ENCODE data around the gene CNIH4. TPM values are rescaled to one million over a fixed set of nuclear protein-coding genes. Genes with fewer than 3 reads are reported as not detected.
A peak's percentile ranks its signal among the peaks of the same experiment; 100 is the strongest.
"Not testable (repeated sequence)": the region's sequence is repeated elsewhere in the genome, so short reads cannot be mapped to it uniquely, and the experiment has no call there.

The CNIH4 gene
- polyA plus RNA-seq, 1 donor from 2014 or later, result 53.2 TPM

DNA sequence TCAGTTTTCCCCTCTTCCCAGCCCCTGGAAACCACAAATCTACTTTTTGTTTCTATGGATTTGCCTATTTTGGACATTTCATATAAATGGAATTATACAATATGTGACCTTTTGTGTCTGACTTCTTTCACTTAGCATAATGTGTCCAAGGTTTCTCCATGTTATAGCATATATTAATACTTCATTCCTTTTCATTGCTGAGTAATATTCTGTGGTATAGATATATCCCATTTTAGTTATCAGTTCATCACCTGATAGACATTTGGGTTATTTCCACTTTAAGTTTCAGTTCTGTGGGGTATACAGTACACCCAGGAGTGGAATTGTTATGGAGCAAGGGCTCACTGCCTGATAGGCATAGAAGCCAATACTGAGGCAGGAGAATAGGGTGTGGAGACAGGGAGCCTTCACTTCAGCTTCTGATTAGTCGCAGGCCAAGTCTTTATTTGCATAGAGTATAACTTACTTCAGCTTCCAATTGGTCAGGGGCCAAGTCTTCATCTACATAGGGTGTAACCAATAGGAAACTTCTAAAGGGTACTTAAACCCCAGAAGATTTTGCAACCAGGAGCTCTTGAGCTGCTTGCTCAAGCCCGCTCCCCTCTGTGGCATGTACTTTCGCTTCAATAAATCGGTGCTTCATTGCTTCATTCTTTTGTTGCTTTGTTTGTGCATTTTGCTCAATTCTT is 18.4 kb upstream of the CNIH4 start:
- Histone ChIP-seq H3K4me3 (ENCODE audit: low read length) (no peak overlapping the region), H3K79me2 (replicated peaks; ENCODE audit: insufficient read depth, low read length) (no peaks in the 10 kb centered on the region), H3K27me3 (ENCODE audit: insufficient read depth, low read depth, low read length) (peaks cover 3% of the 10 kb centered on the region), H3F3A (ENCODE audit: insufficient read depth, low read length, poor library complexity, severe bottlenecking) (no peaks in the 10 kb centered on the region), H3K4me2 (ENCODE audit: low read length) (no peak overlapping the region), H3K9ac (ENCODE audit: low read length) (no peak overlapping the region), H3K9me3 (ENCODE audit: low read length) (no peaks in the 10 kb centered on the region), H3K27ac (ENCODE audit: low read length) (no peak overlapping the region), H2AFZ (ENCODE audit: low read depth, low read length) (no peak overlapping the region), H3K9me2 (ENCODE audit: insufficient read depth, low read length) (no peaks in the 10 kb centered on the region), H4K20me1 (ENCODE audit: insufficient read depth) (no peaks in the 10 kb centered on the region), H3K36me3 (ENCODE audit: insufficient read depth, low read length) (no peaks in the 10 kb centered on the region)
- TF ChIP-seq, protein P1, sequence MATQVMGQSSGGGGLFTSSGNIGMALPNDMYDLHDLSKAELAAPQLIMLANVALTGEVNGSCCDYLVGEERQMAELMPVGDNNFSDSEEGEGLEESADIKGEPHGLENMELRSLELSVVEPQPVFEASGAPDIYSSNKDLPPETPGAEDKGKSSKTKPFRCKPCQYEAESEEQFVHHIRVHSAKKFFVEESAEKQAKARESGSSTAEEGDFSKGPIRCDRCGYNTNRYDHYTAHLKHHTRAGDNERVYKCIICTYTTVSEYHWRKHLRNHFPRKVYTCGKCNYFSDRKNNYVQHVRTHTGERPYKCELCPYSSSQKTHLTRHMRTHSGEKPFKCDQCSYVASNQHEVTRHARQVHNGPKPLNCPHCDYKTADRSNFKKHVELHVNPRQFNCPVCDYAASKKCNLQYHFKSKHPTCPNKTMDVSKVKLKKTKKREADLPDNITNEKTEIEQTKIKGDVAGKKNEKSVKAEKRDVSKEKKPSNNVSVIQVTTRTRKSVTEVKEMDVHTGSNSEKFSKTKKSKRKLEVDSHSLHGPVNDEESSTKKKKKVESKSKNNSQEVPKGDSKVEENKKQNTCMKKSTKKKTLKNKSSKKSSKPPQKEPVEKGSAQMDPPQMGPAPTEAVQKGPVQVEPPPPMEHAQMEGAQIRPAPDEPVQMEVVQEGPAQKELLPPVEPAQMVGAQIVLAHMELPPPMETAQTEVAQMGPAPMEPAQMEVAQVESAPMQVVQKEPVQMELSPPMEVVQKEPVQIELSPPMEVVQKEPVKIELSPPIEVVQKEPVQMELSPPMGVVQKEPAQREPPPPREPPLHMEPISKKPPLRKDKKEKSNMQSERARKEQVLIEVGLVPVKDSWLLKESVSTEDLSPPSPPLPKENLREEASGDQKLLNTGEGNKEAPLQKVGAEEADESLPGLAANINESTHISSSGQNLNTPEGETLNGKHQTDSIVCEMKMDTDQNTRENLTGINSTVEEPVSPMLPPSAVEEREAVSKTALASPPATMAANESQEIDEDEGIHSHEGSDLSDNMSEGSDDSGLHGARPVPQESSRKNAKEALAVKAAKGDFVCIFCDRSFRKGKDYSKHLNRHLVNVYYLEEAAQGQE (IDR thresholded peaks at IDR 0.05; ENCODE audit: borderline replicate concordance), result no peak
- TF ChIP-seq RAD21 (conservative IDR thresholded peaks at IDR 0.05) (no peak), SMC3 (conservative IDR thresholded peaks at IDR 0.05; ENCODE audit: poor library complexity) (no peak), TAF1 (IDR thresholded peaks at IDR 0.05; ENCODE audit: low read depth) (no peak), MXI1 (conservative IDR thresholded peaks at IDR 0.05; ENCODE audit: poor library complexity, severe bottlenecking) (no peak)

DNA sequence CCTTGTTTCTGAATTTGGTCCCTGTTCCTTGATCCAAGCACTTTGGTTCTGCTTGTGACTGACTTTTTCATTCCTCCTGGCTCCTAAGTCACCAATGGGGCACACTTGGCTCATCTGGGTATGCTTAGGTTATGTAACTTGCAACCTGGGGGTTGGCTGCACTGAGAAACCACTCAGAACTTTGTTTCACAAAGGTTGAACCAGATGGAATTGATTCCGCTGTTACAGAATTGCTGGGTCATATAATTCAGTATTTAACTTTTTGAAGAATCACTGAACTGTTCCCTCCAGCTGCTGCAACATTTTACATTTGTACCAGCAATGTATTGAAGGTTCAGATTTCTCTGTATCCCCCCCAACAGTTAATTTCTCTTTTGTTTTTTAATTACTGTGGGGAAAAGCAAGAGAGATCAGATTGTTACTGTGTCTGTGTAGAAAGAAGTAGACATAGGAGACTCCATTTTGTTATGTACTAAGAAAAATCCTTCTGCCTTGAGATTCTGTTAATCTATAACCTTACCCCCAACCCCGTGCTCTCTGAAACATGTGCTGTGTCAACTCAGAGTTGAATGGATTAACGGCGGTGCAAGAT is 17.1 kb upstream of the CNIH4 start:
- H2AFZ ChIP-seq (ENCODE audit: low read depth, low read length), result no peak overlapping the region
- H3K9me2 ChIP-seq (ENCODE audit: insufficient read depth, low read length), result no peaks in the 10 kb centered on the region
- H3K36me3 ChIP-seq (ENCODE audit: insufficient read depth, low read length), result no peaks in the 10 kb centered on the region
- H4K20me1 ChIP-seq (ENCODE audit: insufficient read depth), result no peaks in the 10 kb centered on the region
- no peaks in the 10 kb centered on the region for H3K9me3 ChIP-seq (ENCODE audit: low read length)
- H3K27me3 ChIP-seq (ENCODE audit: insufficient read depth, low read depth, low read length), result peaks cover 3% of the 10 kb centered on the region
- H3K4me3 ChIP-seq (ENCODE audit: low read length), result no peak overlapping the region
- no peaks in the 10 kb centered on the region for H3K79me2 ChIP-seq (replicated peaks; ENCODE audit: insufficient read depth, low read length)
- no peak overlapping the region for H3K27ac ChIP-seq (ENCODE audit: low read length)
- H3K4me2 ChIP-seq (ENCODE audit: low read length), result no peak overlapping the region
- TF ChIP-seq, protein P2, sequence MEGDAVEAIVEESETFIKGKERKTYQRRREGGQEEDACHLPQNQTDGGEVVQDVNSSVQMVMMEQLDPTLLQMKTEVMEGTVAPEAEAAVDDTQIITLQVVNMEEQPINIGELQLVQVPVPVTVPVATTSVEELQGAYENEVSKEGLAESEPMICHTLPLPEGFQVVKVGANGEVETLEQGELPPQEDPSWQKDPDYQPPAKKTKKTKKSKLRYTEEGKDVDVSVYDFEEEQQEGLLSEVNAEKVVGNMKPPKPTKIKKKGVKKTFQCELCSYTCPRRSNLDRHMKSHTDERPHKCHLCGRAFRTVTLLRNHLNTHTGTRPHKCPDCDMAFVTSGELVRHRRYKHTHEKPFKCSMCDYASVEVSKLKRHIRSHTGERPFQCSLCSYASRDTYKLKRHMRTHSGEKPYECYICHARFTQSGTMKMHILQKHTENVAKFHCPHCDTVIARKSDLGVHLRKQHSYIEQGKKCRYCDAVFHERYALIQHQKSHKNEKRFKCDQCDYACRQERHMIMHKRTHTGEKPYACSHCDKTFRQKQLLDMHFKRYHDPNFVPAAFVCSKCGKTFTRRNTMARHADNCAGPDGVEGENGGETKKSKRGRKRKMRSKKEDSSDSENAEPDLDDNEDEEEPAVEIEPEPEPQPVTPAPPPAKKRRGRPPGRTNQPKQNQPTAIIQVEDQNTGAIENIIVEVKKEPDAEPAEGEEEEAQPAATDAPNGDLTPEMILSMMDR (IDR thresholded peaks at IDR 0.05; ENCODE audit: poor library complexity, severe bottlenecking), result no peak
- TF ChIP-seq SMC3 (conservative IDR thresholded peaks at IDR 0.05; ENCODE audit: poor library complexity), result no peak
- TF ChIP-seq, protein P1 (IDR thresholded peaks at IDR 0.05; ENCODE audit: borderline replicate concordance), result no peak
- TF ChIP-seq EZH2 (IDR thresholded peaks at IDR 0.05; ENCODE audit: borderline replicate concordance, insufficient read depth, low read length, poor library complexity, severe bottlenecking), result no peak
- TF ChIP-seq POLR2AphosphoS5 (IDR thresholded peaks at IDR 0.05), result no peak
- no peak for TF ChIP-seq RAD21 (conservative IDR thresholded peaks at IDR 0.05)
- TF ChIP-seq MXI1 (conservative IDR thresholded peaks at IDR 0.05; ENCODE audit: poor library complexity, severe bottlenecking), result no peak
- no peak for TF ChIP-seq TAF1 (IDR thresholded peaks at IDR 0.05; ENCODE audit: low read depth)
- TF ChIP-seq EP300 (conservative IDR thresholded peaks at IDR 0.05; ENCODE audit: poor library complexity, severe bottlenecking), result no peak
- no peaks in the 10 kb centered on the region for H3F3A ChIP-seq (ENCODE audit: insufficient read depth, low read length, poor library complexity, severe bottlenecking)
- no peak overlapping the region for H3K9ac ChIP-seq (ENCODE audit: low read length)

DNA sequence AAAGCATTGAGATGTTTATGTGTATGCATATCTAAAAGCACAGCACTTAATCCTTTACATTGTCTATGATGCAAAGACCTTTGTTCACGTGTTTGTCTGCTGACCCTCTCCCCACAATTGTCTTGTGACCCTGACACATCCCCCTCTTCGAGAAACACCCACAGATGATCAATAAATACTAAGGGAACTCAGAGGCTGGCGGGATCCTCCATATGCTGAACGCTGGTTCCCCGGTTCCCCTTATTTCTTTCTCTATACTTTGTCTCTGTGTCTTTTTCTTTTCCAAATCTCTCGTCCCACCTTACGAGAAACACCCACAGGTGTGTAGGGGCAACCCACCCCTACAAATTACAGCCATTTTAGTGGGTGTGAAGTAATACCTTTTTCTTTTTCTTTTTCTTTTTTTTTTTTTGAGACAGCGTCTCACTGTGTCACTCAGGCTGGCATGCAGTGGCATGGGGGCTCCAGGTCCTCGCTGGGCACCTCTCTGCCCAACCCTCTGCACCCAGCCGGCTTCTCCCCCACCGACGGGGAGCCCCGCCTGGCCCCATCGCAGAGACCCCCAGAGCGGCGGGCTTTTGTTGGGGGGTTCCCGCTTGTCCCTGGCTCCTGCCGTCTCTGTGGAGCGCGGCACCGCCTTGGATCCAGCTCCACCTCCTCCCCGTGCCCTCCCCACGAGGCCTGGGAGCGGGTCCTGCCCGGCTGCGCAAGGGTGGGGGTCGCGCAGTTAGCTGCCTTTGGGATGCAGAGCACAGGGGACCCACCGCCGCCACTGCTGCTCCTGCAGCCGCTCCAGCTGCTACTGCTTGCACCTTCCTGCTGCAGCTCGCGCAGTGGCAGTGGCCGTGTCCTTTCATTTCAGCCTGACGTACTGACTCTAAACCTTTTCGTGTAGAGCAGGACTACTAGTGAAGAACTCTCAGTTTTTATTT is 16.0 kb upstream of the CNIH4 start:
- not testable (repeated sequence) for H4K20me1 ChIP-seq (ENCODE audit: insufficient read depth); H3K9me2 ChIP-seq (ENCODE audit: insufficient read depth, low read length); H3K4me2 ChIP-seq (ENCODE audit: low read length); H3K79me2 ChIP-seq (replicated peaks; ENCODE audit: insufficient read depth, low read length); H3K27me3 ChIP-seq (ENCODE audit: insufficient read depth, low read depth, low read length); H3F3A ChIP-seq (ENCODE audit: insufficient read depth, low read length, poor library complexity, severe bottlenecking); H3K36me3 ChIP-seq (ENCODE audit: insufficient read depth, low read length); H3K9me3 ChIP-seq (ENCODE audit: low read length); H3K27ac ChIP-seq (ENCODE audit: low read length); H3K9ac ChIP-seq (ENCODE audit: low read length)
- H2AFZ ChIP-seq (ENCODE audit: low read depth, low read length), result peak overlapping the region; percentile 33
- peak overlapping the region; percentile 49 for H3K4me3 ChIP-seq (ENCODE audit: low read length)
